ENCODE results near the gene ATG14.
"Not testable (repeated sequence)": the region's sequence is repeated elsewhere in the genome, so short reads cannot be mapped to it uniquely, and the experiment has no call there.

Gene ATG14

GRCh38 chr14:55350461-55350860 is 61.2 kb downstream of the ATG14 start:
- no peak for TF ChIP-seq CTCF (IDR thresholded peaks at IDR 0.05; ENCODE audit: low read depth, low read length, missing control alignments)
- no peak for DNase-seq (ENCODE audit: extremely low read depth, low read depth)
- H3K4me3 ChIP-seq (replicated peaks; ENCODE audit: low read depth, low read length) = no peak overlapping the region

- H3K4me3 ChIP-seq (replicated peaks; ENCODE audit: low read depth, low read length) = no peak overlapping the region
- DNase-seq (ENCODE audit: extremely low read depth, low read depth) = no peak
- no peak for TF ChIP-seq CTCF (IDR thresholded peaks at IDR 0.05; ENCODE audit: low read depth, low read length, missing control alignments)
These were observed 62.1 kb downstream of the ATG14 start for GRCh38 chr14:55349565-55349964.

GRCh38 chr14:55348766-55349453 is 62.7 kb downstream of the ATG14 start:
- no peak for TF ChIP-seq CTCF (IDR thresholded peaks at IDR 0.05; ENCODE audit: low read depth, low read length, missing control alignments)
- no peak for DNase-seq (ENCODE audit: extremely low read depth, low read depth)

GRCh38 chr14:55347748-55348147 is 63.9 kb downstream of the ATG14 start:
- no peak overlapping the region for H3K4me3 ChIP-seq (replicated peaks; ENCODE audit: low read depth, low read length)
- no peak for DNase-seq (ENCODE audit: extremely low read depth, low read depth)
- no peak for TF ChIP-seq CTCF (IDR thresholded peaks at IDR 0.05; ENCODE audit: low read depth, low read length, missing control alignments)

More at GRCh38 chr14:55348766-55349453, 62.7 kb downstream of the ATG14 start:
- no peak overlapping the region for H3K4me3 ChIP-seq (replicated peaks; ENCODE audit: low read depth, low read length)

- TF ChIP-seq CTCF (IDR thresholded peaks at IDR 0.05; ENCODE audit: low read depth, low read length, missing control alignments) = no peak
- no peak overlapping the region for H3K4me3 ChIP-seq (replicated peaks; ENCODE audit: low read depth, low read length)
- DNase-seq (ENCODE audit: extremely low read depth, low read depth) = no peak
These were observed 64.6 kb downstream of the ATG14 start for GRCh38 chr14:55347040-55347439.

GRCh38 chr14:55344582-55345163 is 67.0 kb downstream of the ATG14 start:
- not testable (repeated sequence) for H3K4me3 ChIP-seq (replicated peaks; ENCODE audit: low read depth, low read length); DNase-seq (ENCODE audit: extremely low read depth, low read depth)

- no peak overlapping the region for H3K4me3 ChIP-seq (replicated peaks; ENCODE audit: low read depth, low read length)
- DNase-seq (ENCODE audit: extremely low read depth, low read depth) = no peak
- TF ChIP-seq CTCF (IDR thresholded peaks at IDR 0.05; ENCODE audit: low read depth, low read length, missing control alignments) = no peak
These were observed 69.8 kb downstream of the ATG14 start for GRCh38 chr14:55341781-55342180.

All from HFF-Myc (cell line).